Psoas muscle (tissue), 8 donors: ENCODE measurements around the gene HIRA. TPM values are rescaled to one million over a fixed set of nuclear protein-coding genes. Genes with fewer than 3 reads are reported as not detected.
"Not testable (repeated sequence)": the region's sequence is repeated elsewhere in the genome, so short reads cannot be mapped to it uniquely, and the experiment has no call there.

Source experiments
- ATAC-seq, 4 donors: fragments of 200-7000 bp; cut with Tn5 transposase; one replicate each; pipeline ENCODE4 v1.9.1; 2020; ENCODE audit warnings: moderate library complexity in 3 of 4, mild to moderate bottlenecking in 2 of 4
- DNase-seq, 2 donors: peaks; one replicate each; pipeline ENCODE4 v3.0.0-alpha.2; 2020
- H3K27ac ChIP-seq: fragments of 200-600 bp; one replicate; pipeline ENCODE4 v1.8.0; 2022
- H3K27me3 ChIP-seq, 3 donors: fragments of 200-600 bp in 1 of 3; one replicate each; pipeline versions ENCODE4 v1.6.1 to v1.8.0; 2013 to 2022; ENCODE audit warnings: low read length in 2 of 3, mild to moderate bottlenecking in 2 of 3, moderate library complexity in 1 of 3; ENCODE audit not compliant: insufficient read depth in 3 of 3
- H3K36me3 ChIP-seq, 2 donors: fragments of 200-600 bp in 1 of 2; one replicate each; pipeline versions ENCODE4 v1.6.1 to v1.8.0; 2013 to 2022; ENCODE audit warnings: low read depth in 1 of 2, mild to moderate bottlenecking in 1 of 2, moderate library complexity in 1 of 2; ENCODE audit not compliant: insufficient read depth in 1 of 2
- H3K4me1 ChIP-seq: fragments of 200-600 bp; one replicate; pipeline ENCODE4 v1.8.0; 2022
- H3K4me3 ChIP-seq: fragments of 200-600 bp; one replicate; pipeline ENCODE4 v1.8.0; 2022; ENCODE audit warnings: mild to moderate bottlenecking
- H3K9me3 ChIP-seq: fragments of 200-600 bp; one replicate; pipeline ENCODE4 v1.8.0; 2022
- WGBS, 3 donors: extraction: QIAGEN DNeasy Blood & Tissue Kit; methylation state at CpG; one replicate each; pipeline versions ENCODE4 v1.1.6 to v1.1.7; 2013; 5-methylcytosine and 5-hydroxymethylcytosine counted together
- intact Hi-C, 2 donors: fragments of 100-400 bp; cut with DNase I; formaldehyde crosslinking; loops; one replicate each; pipeline versions ENCODE4 v1.11.0 to v1.14.2; 2022
- polyA plus RNA-seq, 3 donors: library from polyadenylated mRNA; stranded (reverse); fragments of 200-250 nt; gene quantifications; one replicate each; pipeline ENCODE4 v1.2.3, GENCODE V29; 2013
- total RNA-seq, 4 donors: library from RNA; stranded (reverse); fragmentation: NEBNext Ultra II Directional in 2 of 4; extraction: Animal tissue kit (Norgen Biotek cat#: 25700) in 2 of 4; gene quantifications; one replicate each; pipeline versions ENCODE4 v1.2.1 to v1.2.4, GENCODE V29; 2021 to 2023
- TF ChIP-seq, protein P1 (sequence below): fragments of 200-600 bp; IDR thresholded peaks from one replicate; pipeline ENCODE4 v1.8.0; 2022; ENCODE audit warnings: antibody characterized with exemption
- donor health status: healthy with polysubstance abuse.
- donor health status: DM: no; HTN: no; CAD: no; lungs with moderate emphysema.
- donor health status: Bipolar disorder and iron deficiency.
- donor health status: healthy.
- donor health status: DM: yes; HTN: yes; CAD: no.
- donor health status: DM: no; HTN: no; CAD: no.
- donor health status: DM: no; HTN: no; CAD: no.
- donor health status: DM: yes; HTN: yes; CAD: no.

Gene HIRA
- total and polyA plus RNA-seq, 7 donors = 12.3 to 32.7 (median 17.2) TPM

DNA sequence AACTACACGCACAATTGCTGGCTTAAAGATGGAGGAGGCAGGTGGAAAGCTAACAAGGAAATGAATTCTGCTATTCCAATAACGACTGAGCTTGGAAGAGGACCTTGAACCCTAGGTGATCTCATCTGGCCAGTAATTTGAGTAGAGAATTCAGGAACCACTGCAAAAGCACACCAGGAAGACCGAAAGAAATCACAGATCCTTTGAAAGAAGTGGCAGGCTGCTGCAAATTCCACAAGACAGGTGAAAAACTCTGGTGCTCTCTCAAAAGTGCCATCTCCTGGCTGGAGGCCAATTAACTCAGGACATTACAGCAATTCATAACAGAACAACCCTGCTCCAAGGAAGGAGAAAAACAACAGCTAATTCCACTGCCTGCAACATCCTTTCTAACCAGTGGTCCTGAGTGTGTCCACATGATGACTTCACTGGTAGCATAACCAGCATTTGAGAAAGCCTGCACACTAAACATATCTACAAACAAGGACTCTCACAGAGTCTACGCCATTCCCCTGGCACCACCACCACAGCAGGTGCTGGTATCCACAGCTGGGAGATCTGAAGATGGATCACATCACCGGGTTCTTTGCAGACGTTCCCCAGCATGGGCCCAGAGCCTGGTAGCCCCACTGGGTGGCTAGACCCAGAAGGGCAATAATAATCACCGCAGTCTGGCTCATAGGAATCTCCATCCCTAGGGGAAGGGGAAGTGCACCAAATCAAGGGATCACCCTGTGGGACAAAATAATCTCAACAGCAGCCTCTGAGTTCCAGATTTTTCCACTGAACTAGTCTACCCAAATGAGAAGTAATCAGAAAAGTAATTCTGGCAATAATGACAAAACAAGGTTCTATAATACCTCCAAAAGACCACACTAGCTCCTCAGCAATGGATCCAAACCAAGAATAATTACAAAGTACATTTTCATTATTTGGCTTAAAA lies 95.1 kb downstream of the HIRA start:
- DNase-seq (no peak), ATAC-seq (peak in 1 of 4 donors; percentile 27)
- intact Hi-C loops = no loop called here
- WGBS, 3 donors = 83 to 97% (median 90%) methylated on average over 7 of the region's 7 CpGs
- H3K9me3 ChIP-seq = peaks cover 33% of the 10 kb centered on the region
- TF ChIP-seq, protein P1, sequence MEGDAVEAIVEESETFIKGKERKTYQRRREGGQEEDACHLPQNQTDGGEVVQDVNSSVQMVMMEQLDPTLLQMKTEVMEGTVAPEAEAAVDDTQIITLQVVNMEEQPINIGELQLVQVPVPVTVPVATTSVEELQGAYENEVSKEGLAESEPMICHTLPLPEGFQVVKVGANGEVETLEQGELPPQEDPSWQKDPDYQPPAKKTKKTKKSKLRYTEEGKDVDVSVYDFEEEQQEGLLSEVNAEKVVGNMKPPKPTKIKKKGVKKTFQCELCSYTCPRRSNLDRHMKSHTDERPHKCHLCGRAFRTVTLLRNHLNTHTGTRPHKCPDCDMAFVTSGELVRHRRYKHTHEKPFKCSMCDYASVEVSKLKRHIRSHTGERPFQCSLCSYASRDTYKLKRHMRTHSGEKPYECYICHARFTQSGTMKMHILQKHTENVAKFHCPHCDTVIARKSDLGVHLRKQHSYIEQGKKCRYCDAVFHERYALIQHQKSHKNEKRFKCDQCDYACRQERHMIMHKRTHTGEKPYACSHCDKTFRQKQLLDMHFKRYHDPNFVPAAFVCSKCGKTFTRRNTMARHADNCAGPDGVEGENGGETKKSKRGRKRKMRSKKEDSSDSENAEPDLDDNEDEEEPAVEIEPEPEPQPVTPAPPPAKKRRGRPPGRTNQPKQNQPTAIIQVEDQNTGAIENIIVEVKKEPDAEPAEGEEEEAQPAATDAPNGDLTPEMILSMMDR = no peak
- H3K27ac ChIP-seq = no peak overlapping the region
- peaks cover 4 to 50% of the 10 kb centered on the region in 2 donors for H3K36me3 ChIP-seq
- no peak overlapping the region for H3K4me3 ChIP-seq
- no peaks in the 10 kb centered on the region for H3K27me3 ChIP-seq
- no peaks in the 10 kb centered on the region for H3K4me1 ChIP-seq

DNA sequence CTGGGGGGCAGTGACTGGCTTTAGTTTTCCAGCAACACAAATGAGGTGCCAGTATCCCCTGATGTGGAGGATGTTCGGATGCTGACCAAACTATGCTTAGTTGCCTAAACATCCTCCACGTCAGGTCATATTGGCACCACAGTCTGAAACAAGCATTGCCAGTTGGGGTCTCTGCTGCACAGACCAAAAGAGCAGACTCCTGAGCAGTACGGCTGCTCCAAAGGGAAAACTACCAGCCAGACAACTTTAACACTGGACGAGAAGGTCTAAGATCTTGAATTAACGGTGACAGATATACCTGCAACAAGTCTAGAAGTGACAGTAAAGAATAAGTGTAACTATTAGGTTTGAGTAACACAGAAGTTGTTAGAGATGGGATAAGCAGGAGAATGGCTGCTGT lies 99.6 kb downstream of the HIRA start:
- Histone ChIP-seq H3K36me3 (peaks cover 4 to 63% of the 10 kb centered on the region in 2 donors), H3K9me3 (peaks cover 21% of the 10 kb centered on the region)
- TF ChIP-seq, protein P1 = no peak

DNA sequence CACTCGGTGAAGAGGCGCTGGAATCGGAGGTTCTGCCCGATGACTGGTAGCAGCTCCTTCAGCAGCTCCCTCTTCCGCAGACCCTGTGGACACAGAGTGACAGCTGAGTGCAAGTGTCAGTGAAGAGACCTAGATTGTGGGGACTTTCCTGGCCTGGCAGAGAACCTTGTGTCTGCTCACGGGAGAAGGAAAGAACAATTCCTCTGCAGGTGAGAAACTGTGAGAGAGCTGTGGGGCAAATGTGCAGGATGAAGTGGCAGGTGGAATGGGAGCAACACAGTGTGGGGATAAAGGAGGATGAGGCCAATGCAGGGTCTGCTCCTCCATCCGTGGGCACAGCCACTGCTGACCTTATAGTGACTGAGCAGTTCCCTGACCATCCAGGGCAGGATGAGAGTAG lies 100.1 kb downstream of the HIRA start:
- intact Hi-C loops = no loop called here
- Histone ChIP-seq H3K27ac (no peak overlapping the region), H3K9me3 (peaks cover 17% of the 10 kb centered on the region), H3K4me3 (no peak overlapping the region), H3K36me3 (peaks cover 3 to 60% of the 10 kb centered on the region in 2 donors), H3K4me1 (no peaks in the 10 kb centered on the region), H3K27me3 (no peaks in the 10 kb centered on the region)
- TF ChIP-seq, protein P1 = no peak
- 93 to 97% (median 95%) methylated on average over 7 of the region's 7 CpGs for WGBS, 3 donors
- ATAC-seq (peak in 2 of 4 donors; percentile 11 to 17), DNase-seq (no peak)

More for the DNA sequence above, 99.6 kb downstream of the HIRA start:
- intact Hi-C loops = no loop called here
- H3K4me1 ChIP-seq = no peaks in the 10 kb centered on the region
- no peak for DNase-seq
- ATAC-seq = no peak
- 98 to 99% (median 98%) methylated on average over 5 of the region's 5 CpGs for WGBS, 3 donors
- no peak overlapping the region for H3K4me3 ChIP-seq
- no peaks in the 10 kb centered on the region for H3K27me3 ChIP-seq
- no peak overlapping the region for H3K27ac ChIP-seq

DNA sequence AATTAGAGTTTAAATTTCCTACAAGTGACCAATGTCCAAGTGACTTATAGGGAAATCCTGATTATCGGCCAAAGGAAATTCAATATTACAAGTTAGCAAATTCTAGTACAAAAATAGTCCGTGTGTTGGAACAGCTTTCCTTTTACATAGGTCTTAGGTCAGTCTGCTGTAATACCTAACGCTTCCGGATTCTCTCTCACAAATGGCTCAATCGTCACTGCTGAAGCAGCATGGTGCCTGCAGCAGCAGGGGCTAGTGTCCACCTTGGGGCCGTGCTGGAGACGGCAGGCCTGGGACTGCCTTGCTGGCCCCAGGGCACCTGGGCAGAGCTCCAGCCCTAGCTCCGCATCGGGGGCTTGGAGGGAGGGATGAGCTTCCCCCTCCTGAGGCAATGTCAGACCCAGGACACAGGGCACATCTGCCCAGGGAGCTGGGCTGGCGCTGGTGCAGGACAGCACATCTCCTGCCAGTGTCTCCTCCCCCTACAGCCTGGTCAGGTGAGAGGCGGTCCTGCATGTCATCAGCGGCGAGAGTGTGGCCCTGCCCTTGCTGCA lies 100.6 kb downstream of the HIRA start:
- no peak overlapping the region for H3K4me3 ChIP-seq
- peak; percentile 59 to 82 (median 76) for ATAC-seq
- DNase-seq = no peak
- H3K27me3 ChIP-seq = no peaks in the 10 kb centered on the region
- H3K36me3 ChIP-seq = peaks cover 0 to 56% of the 10 kb centered on the region in 2 donors
- H3K27ac ChIP-seq = no peak overlapping the region
- no peaks in the 10 kb centered on the region for H3K4me1 ChIP-seq
- intact Hi-C loops = no loop called here
- TF ChIP-seq, protein P1 = no peak
- WGBS, 3 donors = 66 to 83% (median 66%) methylated on average over 13 of the region's 13 CpGs
- H3K9me3 ChIP-seq = peaks cover 17% of the 10 kb centered on the region

DNA sequence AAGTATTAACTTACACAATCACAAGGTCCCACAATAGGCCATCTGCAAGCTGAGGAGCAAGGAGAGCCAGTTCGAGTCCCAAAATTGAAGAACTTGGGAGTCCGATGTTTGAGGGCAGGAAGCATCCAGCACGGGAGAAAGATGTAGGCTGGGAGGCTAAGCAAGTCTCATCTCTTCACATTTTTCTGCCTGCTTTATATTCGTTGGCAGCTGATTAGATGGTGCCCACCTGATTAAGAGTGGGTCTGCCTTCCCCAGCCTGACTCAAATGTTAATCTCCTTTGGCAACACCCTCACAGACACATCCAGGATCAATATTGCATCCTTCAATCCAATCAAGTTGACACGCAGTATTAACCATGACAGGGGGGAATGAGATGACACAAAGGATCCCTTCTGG lies 101.3 kb downstream of the HIRA start:
- 97 to 98% (median 98%) methylated on average over 5 of the region's 5 CpGs for WGBS, 3 donors
- H3K4me3 ChIP-seq, intact Hi-C loops, ATAC-seq, DNase-seq, H3K27ac ChIP-seq, H3K4me1 ChIP-seq, H3K27me3 ChIP-seq: not testable (repeated sequence)
- peaks cover 0 to 53% of the 10 kb centered on the region in 2 donors for H3K36me3 ChIP-seq
- peaks cover 17% of the 10 kb centered on the region for H3K9me3 ChIP-seq
